ENCODE results near the gene SLC16A8.

Gene SLC16A8

DNA sequence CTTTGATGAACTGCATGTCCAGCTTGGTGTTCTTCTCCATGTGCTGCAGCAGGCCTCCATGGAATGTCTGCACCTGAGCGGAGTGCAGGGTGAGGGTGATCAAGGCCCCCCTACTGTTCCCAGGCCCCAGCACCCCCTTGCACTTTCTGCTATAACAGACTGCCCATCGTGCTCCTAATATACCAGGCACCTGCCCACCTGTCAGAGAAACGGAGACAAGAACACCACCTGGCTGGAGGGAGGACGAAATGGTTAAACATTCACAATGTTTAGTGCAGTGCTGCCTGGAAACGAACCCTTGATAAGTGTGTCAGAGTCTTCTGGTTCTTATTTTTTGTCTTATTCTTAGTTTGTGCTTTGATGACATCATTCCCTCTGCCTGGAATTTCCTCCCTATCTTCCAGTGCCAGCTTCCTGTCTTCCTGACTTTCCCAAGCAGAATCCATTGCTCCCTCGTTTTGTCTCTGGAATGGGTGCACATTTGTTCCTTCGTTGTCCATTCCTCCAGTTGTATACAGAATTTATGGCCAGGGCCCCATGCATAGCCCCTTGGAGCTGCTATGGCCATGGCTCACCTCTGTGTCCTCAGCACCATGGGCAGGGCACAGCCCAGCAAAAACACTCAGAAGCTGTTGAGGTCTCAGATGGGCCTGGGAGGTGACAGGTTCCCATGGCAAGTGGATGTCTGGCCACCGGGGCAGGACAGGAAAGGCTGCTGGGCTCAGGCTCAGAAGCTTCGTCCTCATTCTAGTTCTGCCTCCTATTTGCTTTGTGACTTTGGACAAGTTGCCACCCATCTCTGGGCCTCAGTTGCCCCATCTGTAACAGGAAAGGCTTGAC is 14.6 kb upstream of the SLC16A8 start:
- CTCF ChIA-PET, result interaction anchor here (0.6 to 3.5 kb wide), 7 partner anchors 9 to 48 kb away, joined by 3 to 20 read pairs (median 4); no protein-coding TSS in a partner anchor
- no peak for TF ChIP-seq CTCF (IDR thresholded peaks at IDR 0.05; ENCODE audit: control extremely low read depth, extremely low read depth, low read depth, missing control alignments)
- no peak for DNase-seq (ENCODE audit: extremely low spot score)
- POLR2A ChIA-PET, result no interaction called here

DNA sequence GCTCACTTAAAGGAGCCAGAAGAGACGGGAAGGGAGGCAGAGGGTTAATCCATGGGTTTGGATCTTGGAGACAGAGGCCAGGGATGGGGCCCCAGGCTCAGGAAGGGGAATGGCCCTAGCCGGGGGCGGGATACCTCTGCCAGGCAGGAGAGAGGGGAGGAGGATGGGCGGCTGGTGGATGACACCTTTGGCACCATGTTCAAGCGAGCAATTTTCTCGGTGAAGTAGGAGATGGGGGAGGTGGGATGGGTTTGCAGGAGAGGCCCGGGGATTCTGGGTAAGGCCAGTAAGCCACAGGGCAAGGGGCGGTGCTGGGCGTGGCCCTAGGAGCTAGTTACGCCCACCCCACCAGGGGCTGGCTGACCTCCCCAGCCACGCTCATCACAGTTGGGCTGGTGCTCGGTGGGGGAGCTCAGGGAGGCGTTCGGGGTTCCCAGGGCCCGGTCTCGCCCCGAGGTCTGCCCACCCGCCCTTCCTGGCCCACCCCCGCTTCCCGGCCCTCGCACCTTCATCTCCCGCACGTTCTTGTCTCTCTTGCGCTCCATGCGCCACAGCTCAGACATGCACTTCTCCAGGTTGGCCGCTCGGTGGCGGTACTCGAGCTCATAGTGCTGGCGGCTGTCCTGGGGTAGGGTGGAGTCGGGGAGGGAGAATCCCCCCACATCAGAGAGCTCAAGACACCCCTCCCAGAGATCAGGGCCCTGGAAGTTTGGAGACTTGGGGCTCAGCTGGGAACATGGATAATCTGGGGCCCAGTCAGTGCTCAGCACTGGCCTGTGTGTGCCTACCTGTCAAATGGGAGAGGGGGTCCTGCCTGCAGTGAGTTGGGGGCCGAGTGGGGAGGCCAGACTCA is 13.8 kb upstream of the SLC16A8 start:
- ChIA-PET POLR2A (no interaction called here), CTCF (interaction anchor here (1.0 to 4.2 kb wide), 5 partner anchors 10 to 46 kb away, joined by 3 to 20 read pairs (median 6); no protein-coding TSS in a partner anchor)
- no peak for DNase-seq (ENCODE audit: extremely low spot score)
- no peak for TF ChIP-seq CTCF (IDR thresholded peaks at IDR 0.05; ENCODE audit: control extremely low read depth, extremely low read depth, low read depth, missing control alignments)

- ChIA-PET CTCF (interaction anchor here (4.2 kb wide), 1 partner anchor 17 kb away, joined by 15 read pairs; no protein-coding TSS in a partner anchor), POLR2A (no interaction called here)
- DNase-seq (ENCODE audit: extremely low spot score), result no peak
- TF ChIP-seq CTCF (IDR thresholded peaks at IDR 0.05; ENCODE audit: control extremely low read depth, extremely low read depth, low read depth, missing control alignments), result no peak
These were observed 13.1 kb upstream of the SLC16A8 start for GRCh38 chr22:38097058-38097457.

DNA sequence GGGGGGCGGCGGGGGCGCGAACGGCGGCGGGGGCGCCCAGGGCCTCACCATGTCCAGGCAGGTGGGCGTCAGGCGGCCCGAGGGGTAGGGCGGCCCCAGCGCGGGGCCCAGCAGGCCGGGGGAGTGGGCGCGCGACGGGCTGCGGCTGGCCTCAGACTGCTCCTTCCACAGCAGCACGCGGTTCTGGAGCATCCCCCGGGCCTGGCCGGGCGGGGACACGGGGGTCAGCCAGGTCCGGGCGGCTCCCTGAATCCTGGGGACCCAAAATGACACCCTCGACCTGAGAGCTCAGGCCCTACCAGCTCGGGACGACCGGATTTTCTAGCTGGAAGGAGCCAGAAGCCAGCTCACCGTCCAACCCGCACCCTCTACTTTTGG is 5.5 kb upstream of the SLC16A8 start:
- no peak for TF ChIP-seq CTCF (IDR thresholded peaks at IDR 0.05; ENCODE audit: control extremely low read depth, extremely low read depth, low read depth, missing control alignments)
- CTCF ChIA-PET, result interaction anchor here (1.1 to 1.3 kb wide), 2 partner anchors 10 to 25 kb away, joined by 4 read pairs; no protein-coding TSS in a partner anchor
- POLR2A ChIA-PET, result no interaction called here

DNA sequence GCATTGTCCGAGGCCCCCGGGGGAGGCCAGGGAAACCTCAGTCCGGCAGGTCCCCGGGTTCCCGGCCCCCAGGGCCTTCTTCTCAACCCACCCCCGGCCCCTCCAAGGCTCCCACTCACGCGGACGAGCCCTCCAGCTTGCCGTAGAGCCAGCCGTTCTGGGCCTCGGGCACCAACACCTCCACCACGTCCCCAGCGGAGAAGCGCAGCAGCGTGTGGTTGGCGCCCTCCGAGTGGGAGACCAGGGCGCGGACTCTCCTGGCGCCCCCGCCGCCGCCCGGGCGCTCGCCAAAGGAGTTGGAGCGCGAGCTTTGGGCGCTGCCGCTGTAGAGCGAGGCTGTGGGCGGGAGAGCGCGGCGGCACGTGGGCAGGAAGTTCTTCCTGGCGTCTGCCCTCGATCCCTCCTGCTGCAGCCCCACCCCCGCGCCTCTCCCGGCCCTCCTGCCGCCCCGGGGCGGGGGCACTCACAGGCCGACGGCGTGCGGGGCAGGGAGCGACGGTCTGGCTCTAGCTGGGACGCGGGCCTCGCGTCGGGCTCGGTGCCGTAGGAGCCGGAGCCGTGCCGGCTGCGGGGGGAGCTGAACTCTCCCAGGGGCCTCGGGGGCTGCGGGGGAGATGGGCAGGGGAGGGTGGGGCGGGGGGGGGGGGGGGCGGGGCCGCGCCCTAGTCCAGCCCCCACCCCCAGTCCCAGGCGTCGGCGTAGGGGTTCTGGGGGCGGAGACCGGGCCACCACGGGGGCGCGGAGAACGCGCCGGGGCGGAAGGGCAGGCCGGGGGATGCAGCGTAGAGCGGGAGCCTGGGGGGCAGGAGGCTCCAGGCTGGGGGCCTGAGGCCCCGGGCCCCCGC is 4.9 kb upstream of the SLC16A8 start:
- ChIA-PET CTCF (interaction anchor here (1.1 kb wide), 1 partner anchor 26 kb away, joined by 4 read pairs; no protein-coding TSS in a partner anchor), POLR2A (no interaction called here)
- no peak for DNase-seq (ENCODE audit: extremely low spot score)
- TF ChIP-seq CTCF (IDR thresholded peaks at IDR 0.05; ENCODE audit: control extremely low read depth, extremely low read depth, low read depth, missing control alignments), result no peak

More for the DNA sequence above, 5.5 kb upstream of the SLC16A8 start:
- DNase-seq (ENCODE audit: extremely low spot score), result no peak

GRCh38 chr22:38087855-38088254 is 3.9 kb upstream of the SLC16A8 start:
- TF ChIP-seq CTCF (IDR thresholded peaks at IDR 0.05; ENCODE audit: control extremely low read depth, extremely low read depth, low read depth, missing control alignments), result no peak
- ChIA-PET POLR2A (no interaction called here), CTCF (no interaction called here)
- no peak for DNase-seq (ENCODE audit: extremely low spot score)
